Stimulated activated CD4-positive, alpha-beta T cell treated with anti-CD3 and anti-CD28 coated beads, Interleukin-15, amount 100 ng/mL, for 1 hour (primary cell): ENCODE data around the gene PRADC1.
"Not testable (repeated sequence)": the region's sequence is repeated elsewhere in the genome, so short reads cannot be mapped to it uniquely, and the experiment has no call there.

Experiments
- DNase-seq, 2 donors: peaks; one replicate each; pipeline ENCODE4 v3.0.0-alpha.2; 2020; ENCODE audit warnings: low read depth in 1 of 2, low spot score in 1 of 2

Gene PRADC1

GRCh38 chr2:73205611-73206010, 27.4 kb downstream of the PRADC1 start:
- no peak for DNase-seq

GRCh38 chr2:73203055-73203681, 29.9 kb downstream of the PRADC1 start:
- DNase-seq, result no peak

GRCh38 chr2:73202156-73203054, 30.6 kb downstream of the PRADC1 start, which contains the start of gene NOTO:
Gene NOTO (plus strand): TSS chr2:73202574. CDS start chr2:73202667, 93 bp downstream.
- no peak for DNase-seq

GRCh38 chr2:73200281-73200680, 32.8 kb downstream of the PRADC1 start:
- DNase-seq, result not testable (repeated sequence)

GRCh38 chr2:73197579-73197978, 35.5 kb downstream of the PRADC1 start:
- DNase-seq, result no peak

GRCh38 chr2:73187549-73187948, 45.5 kb downstream of the PRADC1 start:
- DNase-seq, result no peak

- DNase-seq, result no peak
Measured at GRCh38 chr2:73185965-73186364, 47.1 kb downstream of the PRADC1 start.
